NCI-H1417 (cell line): ENCODE results near the gene ELOVL1.

Experiments
- DNase-seq, 3 experiments: peaks; one replicate each; lab custom pipeline; 2025; lab: John Stamatoyannopoulos, UW

The ELOVL1 gene

DNA sequence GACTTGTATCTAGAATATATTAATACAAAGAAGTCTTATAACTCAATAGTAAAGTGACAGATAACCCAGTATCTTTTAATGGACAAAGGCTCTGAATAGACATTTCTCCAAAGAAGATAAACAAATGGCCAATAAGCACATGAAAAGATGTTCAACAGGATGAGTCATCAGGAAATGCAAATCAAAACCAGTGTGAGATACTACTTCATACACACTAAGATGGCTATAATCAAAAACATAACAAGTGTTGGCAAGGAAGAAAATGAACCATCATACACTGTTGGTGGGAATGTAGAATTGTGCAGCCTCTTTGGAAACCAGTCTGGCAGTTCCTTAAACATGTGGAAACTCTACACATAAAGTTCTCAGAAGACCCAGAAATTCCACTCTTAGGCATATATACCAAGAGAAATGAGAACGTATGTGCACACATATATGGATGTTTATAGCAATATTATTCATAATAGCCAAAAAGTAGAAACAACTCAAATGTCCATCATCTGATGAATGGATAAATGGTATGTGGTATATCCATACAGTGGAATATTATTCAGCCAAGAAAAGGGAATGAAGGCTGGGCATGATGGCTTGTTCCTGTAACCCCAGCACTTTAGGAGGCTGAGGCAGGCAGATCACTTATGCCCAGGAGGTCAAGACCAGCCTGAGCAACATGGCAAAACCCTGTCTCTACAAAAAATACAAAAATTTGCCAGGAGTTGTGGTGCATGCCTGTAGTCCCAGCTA, 40.1 kb downstream of the ELOVL1 start:
- no peak for DNase-seq

- DNase-seq, result no peak
Measured at GRCh38 chr1:43325381-43325780, 42.4 kb downstream of the ELOVL1 start.

DNA sequence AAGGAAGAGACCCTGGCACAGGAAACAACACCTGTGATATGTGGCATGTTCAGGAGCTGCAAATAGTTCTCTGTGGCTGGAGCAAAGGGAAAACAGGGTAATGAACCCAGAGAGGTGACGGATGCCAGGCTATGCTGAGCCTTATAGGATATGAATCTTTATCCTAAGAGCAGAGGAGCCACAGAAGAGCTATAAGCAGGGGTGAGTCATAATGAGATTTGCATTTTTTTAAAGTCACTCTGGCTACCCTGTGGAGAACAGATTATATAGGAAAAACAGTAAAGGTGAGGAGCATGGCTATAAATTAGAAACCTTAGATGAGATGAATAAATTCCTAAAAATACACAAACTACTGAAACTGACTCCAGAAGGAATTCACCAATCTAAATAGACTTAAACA, 43.0 kb downstream of the ELOVL1 start:
- no peak for DNase-seq

DNA sequence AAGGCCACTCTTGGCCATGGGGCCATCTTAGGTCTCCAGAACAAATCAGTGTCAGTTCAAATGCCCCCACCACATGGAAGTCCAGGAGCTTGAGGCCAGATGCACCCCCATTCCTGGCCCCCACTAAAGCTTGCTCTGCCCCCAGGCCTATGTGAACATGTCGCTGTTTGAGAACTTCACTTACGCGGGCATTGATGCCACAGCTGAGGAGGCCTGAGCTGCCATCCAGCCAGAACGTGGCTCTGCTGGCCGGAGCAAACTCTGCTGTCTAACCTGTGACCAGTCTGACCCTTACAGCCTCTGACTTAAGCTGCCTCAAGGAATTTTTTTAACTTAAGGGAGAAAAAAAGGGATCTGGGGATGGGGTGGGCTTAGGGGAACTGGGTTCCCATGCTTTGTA, 45.3 kb downstream of the ELOVL1 start:
- no peak for DNase-seq

DNA sequence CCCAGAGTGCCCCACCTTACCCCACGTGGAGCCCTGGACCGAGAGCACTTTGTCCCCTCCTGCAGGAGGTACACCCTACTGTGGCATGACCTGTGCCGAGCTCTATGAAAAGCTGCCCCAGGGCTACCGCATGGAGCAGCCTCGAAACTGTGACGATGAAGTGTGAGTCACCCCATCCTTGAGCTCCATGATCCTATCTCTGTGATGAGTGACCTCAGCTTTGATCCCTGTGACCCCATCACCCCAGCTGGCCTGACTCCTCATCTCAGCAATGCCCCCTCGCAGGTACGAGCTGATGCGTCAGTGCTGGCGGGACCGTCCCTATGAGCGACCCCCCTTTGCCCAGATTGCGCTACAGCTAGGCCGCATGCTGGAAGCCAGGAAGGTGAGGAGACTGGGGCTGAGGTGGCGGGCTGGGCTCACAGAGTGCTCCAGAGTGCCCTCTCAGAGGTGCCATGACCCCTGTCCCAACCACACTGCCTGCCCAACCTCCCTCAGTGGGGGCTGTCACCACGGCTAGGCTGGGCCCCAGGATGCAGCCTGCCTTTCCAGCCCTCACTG, 46.4 kb downstream of the ELOVL1 start:
- DNase-seq, result no peak

DNA sequence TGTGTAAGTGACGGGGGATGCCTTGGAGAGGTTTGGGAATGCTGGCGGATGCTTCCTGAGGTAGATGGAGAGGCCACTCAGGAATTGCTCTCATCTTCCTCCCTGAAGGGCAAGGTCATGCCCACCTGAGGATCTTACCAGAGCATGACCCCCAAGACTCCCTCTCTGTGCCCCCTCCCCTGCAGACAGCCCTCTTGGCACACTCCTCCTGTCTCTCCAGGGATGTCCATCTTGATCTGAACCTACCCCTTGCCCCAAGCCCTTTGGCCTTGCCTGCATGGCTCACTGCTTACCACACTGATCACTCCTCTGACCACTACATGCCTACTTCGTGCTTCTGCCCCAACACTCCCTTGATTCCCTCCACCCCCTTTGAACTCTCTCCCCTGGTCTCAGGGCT, 48.0 kb downstream of the ELOVL1 start:
- no peak for DNase-seq

DNA sequence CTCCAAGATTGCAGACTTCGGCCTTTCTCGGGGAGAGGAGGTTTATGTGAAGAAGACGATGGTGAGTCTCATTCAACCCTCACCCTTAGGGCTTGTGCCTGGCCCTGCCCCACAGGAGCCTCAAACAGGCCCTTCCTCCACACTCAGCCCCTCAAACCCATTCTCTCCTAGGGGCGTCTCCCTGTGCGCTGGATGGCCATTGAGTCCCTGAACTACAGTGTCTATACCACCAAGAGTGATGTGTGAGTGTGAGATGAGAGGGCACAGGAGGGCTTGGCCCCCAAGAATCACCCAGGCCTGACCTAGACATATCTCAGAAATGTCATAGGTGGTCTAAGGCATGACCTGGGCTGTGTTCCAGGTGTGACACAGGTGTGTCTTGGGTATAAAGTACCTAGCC, 48.5 kb downstream of the ELOVL1 start:
- no peak for DNase-seq

DNA sequence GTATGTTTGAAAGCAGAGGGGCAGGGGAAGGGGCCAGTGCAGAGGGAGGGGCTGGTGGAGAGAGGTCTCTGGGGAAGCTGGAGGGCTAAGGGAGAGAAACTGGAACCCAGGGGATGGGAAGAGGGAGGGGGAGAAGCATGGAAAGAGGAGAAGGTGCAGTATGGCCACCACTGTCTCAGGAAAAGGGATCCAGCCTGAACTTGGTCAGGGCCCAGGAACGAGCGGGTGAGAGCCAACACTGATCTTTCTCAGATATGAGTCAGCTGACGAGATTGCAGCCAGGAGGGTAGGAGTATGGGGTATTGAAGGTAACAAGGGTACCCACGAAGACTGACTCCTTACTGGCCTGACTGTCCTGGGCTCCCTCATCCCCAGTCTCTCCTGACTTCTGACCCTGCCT, 49.0 kb downstream of the ELOVL1 start:
- DNase-seq, result no peak

GRCh38 chr1:43317817-43318471, 49.9 kb downstream of the ELOVL1 start:
- DNase-seq, result no peak

GRCh38 chr1:43316738-43317520, 50.9 kb downstream of the ELOVL1 start:
- DNase-seq, result no peak

GRCh38 chr1:43315963-43316737, 51.7 kb downstream of the ELOVL1 start:
- no peak for DNase-seq

GRCh38 chr1:43315481-43315880, 52.3 kb downstream of the ELOVL1 start:
- no peak for DNase-seq

DNA sequence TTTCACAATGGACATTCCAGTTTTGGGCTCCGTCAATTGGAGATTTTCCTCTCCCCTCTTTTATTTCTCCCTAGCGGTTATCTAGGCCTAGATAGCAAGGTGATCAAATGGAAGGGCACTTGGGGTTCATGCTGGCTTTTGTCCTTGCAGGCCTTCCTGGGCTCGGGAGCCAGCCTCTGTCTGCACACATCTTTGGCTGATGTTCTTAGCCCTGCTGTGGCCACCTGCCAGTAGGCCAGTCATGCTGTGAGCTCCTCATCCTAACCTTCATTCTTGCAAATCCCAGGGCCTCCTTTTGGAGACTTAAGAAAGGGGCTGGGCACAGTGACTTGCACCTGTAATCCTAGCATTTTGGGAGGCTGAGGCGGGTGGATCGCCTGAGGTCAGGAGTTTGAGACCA, 53.6 kb downstream of the ELOVL1 start:
- no peak for DNase-seq

GRCh38 chr1:43313771-43314170, 54.0 kb downstream of the ELOVL1 start:
- DNase-seq, result no peak
